Small intestine (tissue), 7 donors: ENCODE data around the gene SH3RF2. TPM values are rescaled to one million over a fixed set of nuclear protein-coding genes. Genes with fewer than 3 reads are reported as not detected.

ENCODE experiments used
- DNase-seq, 2 donors: peaks; one replicate each; pipeline versions ENCODE4 v3.0.0 to v3.0.0-alpha.2; 2013
- FAIRE-seq: peaks from 2 replicates; lab custom pipeline; 2012; peaks lifted over from hg19 to GRCh38; lab: Jason Lieb, UNC
- H3K27ac ChIP-seq, 3 donors: one replicate each; pipeline ENCODE4 v1.5.1; 2013; ENCODE audit warnings: low read length in 2 of 3, mild to moderate bottlenecking in 2 of 3, control low read depth in 1 of 3, inconsistent platforms in 1 of 3, low read depth in 1 of 3, moderate library complexity in 1 of 3
- H3K27me3 ChIP-seq, 3 donors: one replicate each; pipeline ENCODE4 v1.6.1; 2013; ENCODE audit warnings: low read length in 3 of 3, inconsistent platforms in 1 of 3; ENCODE audit not compliant: control insufficient read depth in 3 of 3, insufficient read depth in 3 of 3
- H3K36me3 ChIP-seq, 3 donors: one replicate each; pipeline ENCODE4 v1.6.1; 2013; ENCODE audit warnings: low read length in 3 of 3, inconsistent platforms in 1 of 3, low read depth in 1 of 3, mild to moderate bottlenecking in 1 of 3, moderate library complexity in 1 of 3; ENCODE audit not compliant: control insufficient read depth in 3 of 3, insufficient read depth in 2 of 3
- H3K4me1 ChIP-seq, 3 donors: one replicate each; pipeline ENCODE4 v1.6.1; 2013; ENCODE audit warnings: low read length in 2 of 3, inconsistent platforms in 1 of 3, low read depth in 1 of 3, mild to moderate bottlenecking in 1 of 3, moderate library complexity in 1 of 3; ENCODE audit not compliant: control insufficient read depth in 3 of 3, insufficient read depth in 2 of 3
- H3K4me3 ChIP-seq, 3 donors: one replicate each; pipeline ENCODE4 v1.5.1; 2013; ENCODE audit warnings: low read length in 3 of 3, control low read depth in 1 of 3, inconsistent platforms in 1 of 3, low read depth in 1 of 3, mild to moderate bottlenecking in 1 of 3, moderate library complexity in 1 of 3
- H3K9me3 ChIP-seq, 2 donors: one replicate each; pipeline ENCODE4 v1.6.1; 2013; ENCODE audit warnings: low read depth in 1 of 2, low read length in 1 of 2; ENCODE audit not compliant: control insufficient read depth in 2 of 2, insufficient read depth in 1 of 2
- WGBS, 3 donors: extraction: QIAGEN DNeasy Blood & Tissue Kit; methylation state at CpG; one replicate each; pipeline ENCODE4 v1.1.7; 2013; 5-methylcytosine and 5-hydroxymethylcytosine counted together
- polyA plus RNA-seq, 4 donors: library from polyadenylated mRNA; stranded (reverse) in 3 of 4; unstranded in 1 of 4; fragments of 200-250 nt in 3 of 4; fragments of 120-200 nt in 1 of 4; gene quantifications; one replicate each; pipeline versions ENCODE4 v1.2.1 to v1.2.3, GENCODE V29; 2013
- donor health status: healthy with polysubstance abuse.
- donor health status: control.
- donor health status: control.
- donor health status: Bipolar disorder and iron deficiency.
- donor health status: healthy.

The SH3RF2 gene
- polyA plus RNA-seq, 4 donors = 14.3 to 44.0 (median 24.3) TPM

DNA sequence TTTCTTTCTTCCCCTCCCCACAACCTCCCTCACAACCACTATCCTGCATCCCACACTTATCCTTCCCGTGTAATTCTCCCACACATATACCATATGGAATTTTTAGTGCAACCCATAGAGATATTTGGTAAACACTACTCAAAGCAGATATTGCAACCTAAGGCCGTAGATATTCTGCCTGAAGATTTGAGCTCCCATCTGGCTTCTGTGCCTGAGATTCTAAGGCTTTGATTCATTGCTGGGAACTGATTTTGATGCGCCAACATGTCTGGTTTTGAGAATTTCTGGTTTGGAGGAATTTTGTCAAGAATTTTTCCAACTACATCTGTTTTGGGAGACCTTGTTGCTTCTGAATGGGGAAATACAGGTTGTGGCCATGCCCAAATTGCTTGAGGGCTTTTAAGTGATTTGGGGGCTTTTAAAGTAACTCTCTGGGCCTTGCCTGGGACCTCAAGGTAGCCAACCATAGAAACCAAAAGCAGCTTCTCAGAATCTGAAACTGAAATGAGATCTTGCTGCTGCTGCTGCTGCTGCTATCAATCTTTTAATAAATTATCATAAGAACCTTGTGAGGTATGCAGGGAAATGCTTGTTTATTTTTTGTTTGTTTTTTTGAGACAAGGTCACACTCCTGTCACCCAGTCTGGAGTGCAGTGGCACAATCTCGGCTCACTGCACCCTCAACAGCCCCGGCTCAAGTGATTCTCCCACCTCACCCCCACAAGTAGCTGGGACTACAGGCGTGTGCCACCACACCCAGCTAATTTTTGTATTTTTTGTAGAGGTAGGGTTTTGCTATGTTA, 132.8 kb downstream of the SH3RF2 start:
- WGBS, 3 donors = 84 to 92% (median 89%) methylated on average over 6 of the region's 6 CpGs

GRCh38 chr5:146069780-146070099, 133.4 kb downstream of the SH3RF2 start:
- peaks cover 0 to 21% (median 4%) of the 10 kb centered on the region in 3 donors for H3K36me3 ChIP-seq
- H3K27me3 ChIP-seq = no peaks in the 10 kb centered on the region
- no peaks in the 10 kb centered on the region for H3K9me3 ChIP-seq
- FAIRE-seq (no peak), DNase-seq (no peak)
- WGBS, 3 donors = 92 to 97% (median 96%) methylated on average over 2 of the region's 2 CpGs
- no peak overlapping the region for H3K27ac ChIP-seq
- no peak overlapping the region for H3K4me3 ChIP-seq
- H3K4me1 ChIP-seq = no peaks in the 10 kb centered on the region

More for the DNA sequence above, 132.8 kb downstream of the SH3RF2 start:
- Histone ChIP-seq H3K4me1 (no peaks in the 10 kb centered on the region), H3K27me3 (no peaks in the 10 kb centered on the region), H3K4me3 (no peak overlapping the region), H3K9me3 (no peaks in the 10 kb centered on the region), H3K36me3 (peaks cover 0 to 22% (median 4%) of the 10 kb centered on the region in 3 donors), H3K27ac (no peak overlapping the region)
- DNase-seq (no peak), FAIRE-seq (no peak)

DNA sequence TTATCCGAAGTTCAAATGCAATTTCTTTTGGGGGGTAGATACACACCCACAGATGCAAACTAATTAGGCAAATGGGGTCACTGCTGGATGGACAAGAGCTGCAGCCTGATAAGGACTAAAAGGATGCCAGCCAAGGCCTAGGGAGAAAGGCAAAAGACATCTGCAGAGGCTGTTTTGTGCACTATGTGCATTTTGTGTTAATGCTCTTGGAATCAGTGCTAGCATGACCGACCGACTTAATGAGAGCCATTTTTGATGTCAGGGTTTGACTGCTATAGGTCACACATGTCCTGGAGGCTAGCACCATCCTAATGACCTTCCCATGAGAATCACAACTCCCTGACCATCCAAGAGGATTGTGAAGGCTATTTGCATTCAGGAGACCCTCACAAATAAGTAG, 134.4 kb downstream of the SH3RF2 start:
- Histone ChIP-seq H3K27me3 (no peaks in the 10 kb centered on the region), H3K27ac (no peak overlapping the region), H3K4me3 (no peak overlapping the region), H3K4me1 (no peaks in the 10 kb centered on the region), H3K36me3 (peaks cover 0 to 20% (median 2%) of the 10 kb centered on the region in 3 donors), H3K9me3 (no peaks in the 10 kb centered on the region)
- FAIRE-seq = no peak
- no peak for DNase-seq
- 82 to 86% (median 83%) methylated on average over 3 of the region's 3 CpGs for WGBS, 3 donors

DNA sequence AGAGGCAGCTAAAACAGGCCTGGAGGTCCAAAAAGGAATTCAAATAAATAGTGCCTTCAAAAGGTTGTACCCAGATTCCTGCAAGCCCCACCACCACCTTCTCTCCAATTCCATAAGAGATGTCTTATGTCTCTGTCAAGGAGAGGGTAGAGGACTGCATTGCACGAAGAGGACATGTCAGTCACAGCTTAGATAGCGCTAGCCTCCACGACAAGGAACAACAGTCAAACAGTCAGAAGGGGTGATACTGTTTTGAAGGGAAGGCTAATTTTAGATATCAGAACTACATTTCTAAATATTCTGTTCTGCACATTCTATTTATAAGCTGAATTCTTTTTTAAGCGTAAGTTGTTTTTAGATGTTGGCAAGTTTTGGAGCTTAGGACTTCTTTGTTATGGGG, 134.8 kb downstream of the SH3RF2 start:
- Histone ChIP-seq H3K4me3 (no peak overlapping the region), H3K27ac (no peak overlapping the region), H3K27me3 (no peaks in the 10 kb centered on the region), H3K4me1 (no peaks in the 10 kb centered on the region), H3K36me3 (peaks cover 0 to 19% (median 2%) of the 10 kb centered on the region in 3 donors), H3K9me3 (no peaks in the 10 kb centered on the region)
- 71 to 82% (median 71%) methylated on average over 4 of the region's 4 CpGs for WGBS, 3 donors
- DNase-seq (no peak), FAIRE-seq (no peak)

- no peak for DNase-seq
- Histone ChIP-seq H3K4me3 (no peak overlapping the region), H3K27ac (no peak overlapping the region), H3K9me3 (no peaks in the 10 kb centered on the region), H3K36me3 (peaks cover 0 to 9% (median 2%) of the 10 kb centered on the region in 3 donors), H3K27me3 (no peaks in the 10 kb centered on the region), H3K4me1 (no peaks in the 10 kb centered on the region)
- 82 to 90% (median 84%) methylated on average over 2 of the region's 2 CpGs for WGBS, 3 donors
- no peak for FAIRE-seq
These were observed 136.2 kb downstream of the SH3RF2 start for GRCh38 chr5:146072595-146072994.

GRCh38 chr5:146073239-146073900, 137.0 kb downstream of the SH3RF2 start:
- FAIRE-seq = no peak
- Histone ChIP-seq H3K4me1 (no peaks in the 10 kb centered on the region), H3K9me3 (no peaks in the 10 kb centered on the region), H3K36me3 (peaks cover 0 to 2% (median 0%) of the 10 kb centered on the region in 3 donors), H3K27me3 (no peaks in the 10 kb centered on the region), H3K4me3 (no peak overlapping the region), H3K27ac (peak overlapping the region in 1 of 3 donors; percentile 39)
- peak in 1 of 2 donors; percentile 56 for DNase-seq
- WGBS, 3 donors = 30 to 50% (median 30%) methylated on average over 9 of the region's 9 CpGs

GRCh38 chr5:146076028-146076427, 139.7 kb downstream of the SH3RF2 start:
- no peaks in the 10 kb centered on the region for H3K9me3 ChIP-seq
- no peak for FAIRE-seq
- no peaks in the 10 kb centered on the region for H3K4me1 ChIP-seq
- DNase-seq = peak; percentile 64 to 68
- no peaks in the 10 kb centered on the region for H3K27me3 ChIP-seq
- peak overlapping the region in 1 of 3 donors; percentile 53 for H3K27ac ChIP-seq
- WGBS, 3 donors = 12 to 35% (median 26%) methylated on average over 4 of the region's 4 CpGs
- H3K36me3 ChIP-seq = peaks cover 0 to 3% (median 2%) of the 10 kb centered on the region in 3 donors
- no peak overlapping the region for H3K4me3 ChIP-seq

DNA sequence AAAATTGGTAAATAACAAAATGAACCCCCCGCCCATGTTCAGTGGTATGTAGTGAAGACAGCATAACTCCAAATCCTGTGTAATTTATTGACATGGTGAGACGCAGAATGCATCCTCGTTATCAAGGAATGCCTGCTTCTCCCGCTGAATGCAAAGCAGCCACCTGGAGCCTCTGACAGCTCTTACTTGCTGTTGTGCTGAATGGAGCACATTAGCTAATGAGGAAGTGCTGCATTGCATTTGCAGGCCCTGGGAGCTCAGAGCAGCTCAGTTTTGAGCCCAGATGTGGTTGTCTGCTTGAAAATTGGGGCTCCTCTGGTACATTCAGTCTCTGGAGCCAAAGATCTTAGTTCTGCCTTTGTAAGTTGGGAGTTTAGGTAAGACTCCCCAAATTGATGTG, 140.1 kb downstream of the SH3RF2 start:
- Histone ChIP-seq H3K36me3 (peaks cover 0 to 3% (median 2%) of the 10 kb centered on the region in 3 donors), H3K9me3 (no peaks in the 10 kb centered on the region), H3K4me3 (no peak overlapping the region), H3K4me1 (no peaks in the 10 kb centered on the region), H3K27me3 (no peaks in the 10 kb centered on the region), H3K27ac (peak overlapping the region in 1 of 3 donors; percentile 43)
- FAIRE-seq = no peak
- peak; percentile 12 to 20 for DNase-seq
- 19 to 57% (median 37%) methylated on average over 4 of the region's 4 CpGs for WGBS, 3 donors
